Stomach (tissue), 4 donors: Measurements from ENCODE around the gene TM9SF4.

Experiments
- CTCF ChIP-seq, 7 experiments: fragments of 450-650 bp in 4 of 7; fragments of 200-600 bp in 3 of 7; sonication (generic) in 3 of 7; IDR thresholded peaks; one replicate each; pipeline ENCODE4 v1.5.1; 2016 to 2019; ENCODE audit warnings: antibody characterized with exemption in 7 of 7, control low read depth in 2 of 7, mild to moderate bottlenecking in 1 of 7
- EP300 ChIP-seq: sonication (generic); formaldehyde crosslinking; IDR thresholded peaks from one replicate; pipeline ENCODE4 v1.6.1; 2017; ENCODE audit warnings: antibody characterized with exemption
- POLR2A ChIP-seq, 4 donors: fragments of 450-650 bp; IDR thresholded peaks; one replicate each; pipeline ENCODE4 v1.6.1; 2016; ENCODE audit warnings: antibody characterized with exemption in 4 of 4, control low read depth in 2 of 4, mild to moderate bottlenecking in 1 of 4, moderate library complexity in 1 of 4
- POLR2AphosphoS5 ChIP-seq, 3 donors: sonication (generic); formaldehyde crosslinking; IDR thresholded peaks; one replicate each; pipeline ENCODE4 v1.6.1; 2016; ENCODE audit warnings: antibody characterized with exemption in 3 of 3

- TF ChIP-seq CTCF (IDR thresholded peaks at IDR 0.05) (no peak), POLR2A (IDR thresholded peaks at IDR 0.05) (no peak), EP300 (no peak), POLR2AphosphoS5 (IDR thresholded peaks at IDR 0.05) (no peak)
These were observed 725 bp downstream of the TM9SF4 start for GRCh38 chr20:32110173-32110704.
